DND-41 (cell line): ENCODE data around the gene ZNF497.
A peak's percentile ranks its signal among the peaks of the same experiment; 100 is the strongest.
"Not testable (repeated sequence)": the region's sequence is repeated elsewhere in the genome, so short reads cannot be mapped to it uniquely, and the experiment has no call there.

Experiments
- EZH2 ChIP-seq: IDR thresholded peaks from 3 replicates; pipeline ENCODE4 v1.6.1; 2012; ENCODE audit warnings: borderline replicate concordance, low read depth, mild to moderate bottlenecking, moderate library complexity, low read length, inconsistent platforms; ENCODE audit not compliant: severe bottlenecking
- TF ChIP-seq, protein P1 (sequence below): IDR thresholded peaks from 2 replicates; pipeline ENCODE4 v1.5.1; 2012; ENCODE audit warnings: borderline replicate concordance, low read length, moderate library complexity, mild to moderate bottlenecking; ENCODE audit not compliant: poor library complexity, severe bottlenecking; ENCODE audit errors: extremely low read depth

- TF ChIP-seq, protein P1, sequence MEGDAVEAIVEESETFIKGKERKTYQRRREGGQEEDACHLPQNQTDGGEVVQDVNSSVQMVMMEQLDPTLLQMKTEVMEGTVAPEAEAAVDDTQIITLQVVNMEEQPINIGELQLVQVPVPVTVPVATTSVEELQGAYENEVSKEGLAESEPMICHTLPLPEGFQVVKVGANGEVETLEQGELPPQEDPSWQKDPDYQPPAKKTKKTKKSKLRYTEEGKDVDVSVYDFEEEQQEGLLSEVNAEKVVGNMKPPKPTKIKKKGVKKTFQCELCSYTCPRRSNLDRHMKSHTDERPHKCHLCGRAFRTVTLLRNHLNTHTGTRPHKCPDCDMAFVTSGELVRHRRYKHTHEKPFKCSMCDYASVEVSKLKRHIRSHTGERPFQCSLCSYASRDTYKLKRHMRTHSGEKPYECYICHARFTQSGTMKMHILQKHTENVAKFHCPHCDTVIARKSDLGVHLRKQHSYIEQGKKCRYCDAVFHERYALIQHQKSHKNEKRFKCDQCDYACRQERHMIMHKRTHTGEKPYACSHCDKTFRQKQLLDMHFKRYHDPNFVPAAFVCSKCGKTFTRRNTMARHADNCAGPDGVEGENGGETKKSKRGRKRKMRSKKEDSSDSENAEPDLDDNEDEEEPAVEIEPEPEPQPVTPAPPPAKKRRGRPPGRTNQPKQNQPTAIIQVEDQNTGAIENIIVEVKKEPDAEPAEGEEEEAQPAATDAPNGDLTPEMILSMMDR, result peak; percentile 39
- not testable (repeated sequence) for TF ChIP-seq EZH2
These were observed 51.9 kb downstream of the ZNF497 start for GRCh38 chr19:58310685-58311084.
